K562 (cell line): ENCODE data around the gene CNTD1. TPM values are rescaled to one million over a fixed set of nuclear protein-coding genes. Genes with fewer than 3 reads are reported as not detected.

Source experiments
- ATAC-seq: fragments of 200-7000 bp; cut with Tn5 transposase; 3 replicates; pipeline ENCODE4 v1.9.1; 2020; ENCODE audit warnings: moderate library complexity
- BruUV-seq: library from RNA; stranded (reverse); fragments of 400-500 nt; replicated peaks from 2 replicates; lab custom pipeline; 2021; lab: Mats Ljungman, UMichigan
- CTCF ChIA-PET: fragments of 300-600 bp; formaldehyde crosslinking; extraction: SDS; loops from one replicate; lab custom pipeline; 2021; ENCODE audit warnings: low intra/inter-chr PET ratio; lab: Yijun Ruan, JAX
- POLR2A ChIA-PET: fragments of 300-600, 350-650 bp; sonication (Branson Sonifier 250); formaldehyde crosslinking; extraction: SDS; loops from one replicate; lab custom pipeline; 2021; ENCODE audit warnings: antibody characterized with exemption, inconsistent platforms; lab: Yijun Ruan, JAX
- DNase-seq, 4 experiments: peaks; one replicate each; pipeline versions ENCODE4 v3.0.0 to v3.0.0-alpha.2; 2011 to 2018; ENCODE audit warnings: low spot score in 3 of 4, mixed read lengths in 3 of 4; ENCODE audit errors: extremely low read depth in 1 of 4
- FAIRE-seq: peaks from 2 replicates; lab custom pipeline; 2011; peaks lifted over from hg19 to GRCh38; lab: Jason Lieb, UNC
- H2AFZ ChIP-seq: 2 replicates; pipeline ENCODE4 v1.6.0; 2011; ENCODE audit warnings: low read depth, low read length, control low read depth, inconsistent platforms
- H3K27ac ChIP-seq: fragments of 200-600 bp; 3 replicates; pipeline ENCODE4 v1.8.0; 2011; ENCODE audit warnings: low read depth, mild to moderate bottlenecking, control low read depth, inconsistent platforms, low read length, moderate library complexity, mixed read lengths; ENCODE audit errors: extremely low read depth
- H3K27me3 ChIP-seq, 2 experiments: fragments of 300-600 bp in 1 of 2; 2 replicates in 1 of 2; 3 replicates in 1 of 2; pipeline versions ENCODE4 v1.6.0 to v1.8.0; 2011; ENCODE audit warnings: inconsistent platforms in 2 of 2, low read length in 2 of 2, mild to moderate bottlenecking in 1 of 2, mixed read lengths in 1 of 2, moderate library complexity in 1 of 2; ENCODE audit not compliant: control insufficient read depth in 2 of 2, insufficient read depth in 2 of 2
- H3K36me3 ChIP-seq: fragments of 300-600 bp; 3 replicates; pipeline ENCODE4 v1.8.0; 2011; ENCODE audit warnings: mild to moderate bottlenecking, low read length, inconsistent platforms; ENCODE audit not compliant: control insufficient read depth, insufficient read depth
- H3K4me1 ChIP-seq, 2 experiments: fragments of 200-600 bp in 1 of 2; replicated peaks in 1 of 2; 2 replicates in 1 of 2; 3 replicates in 1 of 2; pipeline versions ENCODE4 v1.5.1 to v1.8.0; 2011; ENCODE audit warnings: inconsistent platforms in 2 of 2, low read length in 2 of 2, mild to moderate bottlenecking in 1 of 2, mixed read lengths in 1 of 2, moderate library complexity in 1 of 2; ENCODE audit not compliant: control insufficient read depth in 2 of 2, insufficient read depth in 2 of 2
- H3K4me2 ChIP-seq: 2 replicates; pipeline ENCODE4 v1.6.1; 2011; ENCODE audit warnings: low read length, control low read depth, inconsistent platforms, mixed read lengths; ENCODE audit not compliant: insufficient read depth
- H3K4me3 ChIP-seq: fragments of 200-600 bp; sonication (generic), shearing (Covaris generic); 2 replicates; pipeline ENCODE4 v1.5.1; 2016; ENCODE audit warnings: control low read depth, inconsistent platforms
- H3K79me2 ChIP-seq: fragments of 200-600 bp; 3 replicates; pipeline ENCODE4 v1.8.0; 2011; ENCODE audit warnings: low read length, inconsistent platforms; ENCODE audit not compliant: control insufficient read depth, insufficient read depth
- H3K9ac ChIP-seq, 2 experiments: 2 replicates each; pipeline versions ENCODE4 v1.6.0 to v1.6.1; 2011; ENCODE audit warnings: low read depth in 2 of 2, low read length in 2 of 2, control low read depth in 1 of 2, inconsistent platforms in 1 of 2, mild to moderate bottlenecking in 1 of 2, mixed read lengths in 1 of 2; ENCODE audit not compliant: insufficient read depth in 1 of 2
- H3K9me1 ChIP-seq: one replicate; pipeline ENCODE4 v1.6.0; 2011; ENCODE audit warnings: inconsistent platforms, mild to moderate bottlenecking, low read length, moderate library complexity; ENCODE audit not compliant: control insufficient read depth, insufficient read depth
- H3K9me3 ChIP-seq: replicated peaks from 2 replicates; pipeline ENCODE4 v1.5.1; 2011; ENCODE audit warnings: low read depth, low read length, inconsistent platforms; ENCODE audit not compliant: control insufficient read depth, insufficient read depth
- H4K20me1 ChIP-seq: replicated peaks from 2 replicates; pipeline ENCODE4 v1.6.1; 2011; ENCODE audit warnings: low read length, inconsistent platforms, mixed read lengths; ENCODE audit not compliant: control insufficient read depth, insufficient read depth
- CEBPB ChIP-seq: fragments of 450-650 bp; IDR thresholded peaks from 2 replicates; pipeline ENCODE4 v1.6.1; 2016; ENCODE audit warnings: missing genetic modification characterization, missing compliant biosample characterization
- ELF1 ChIP-seq: fragments of 200-800 bp; sonication (Bioruptor generic); IDR thresholded peaks from 2 replicates; pipeline ENCODE4 v1.6.1; 2016; ENCODE audit warnings: missing genetic modification characterization, missing compliant biosample characterization
- HDAC6 ChIP-seq: IDR thresholded peaks from 2 replicates; pipeline ENCODE4 v1.6.1; 2012; ENCODE audit warnings: low read depth, mild to moderate bottlenecking, control low read depth, inconsistent platforms, low read length, moderate library complexity
- NFE2 ChIP-seq: IDR thresholded peaks from 2 replicates; pipeline ENCODE4 v1.6.1; 2014; ENCODE audit warnings: antibody characterized with exemption, low read depth
- ZNF609 ChIP-seq: sonication (generic); formaldehyde crosslinking; IDR thresholded peaks from 2 replicates; pipeline ENCODE4 v1.8.1; 2023; ENCODE audit warnings: missing genetic modification reagents, mild to moderate bottlenecking, borderline replicate concordance
- WGBS: fragments of 100-300 bp; shearing (Covaris generic); methylation state at CpG from one replicate; pipeline ENCODE4 v1.1.6; 2016; ENCODE audit warnings: low coverage, mixed read lengths; ENCODE audit not compliant: insufficient coverage; ENCODE audit errors: missing lambda C conversion rate; 5-methylcytosine and 5-hydroxymethylcytosine counted together
- in situ Hi-C: fragments of 300-500 bp; cut with MboI; formaldehyde crosslinking; loops from 4 replicates; pipeline ENCODE4 v1.15.0; 2018; ENCODE audit warnings: inconsistent platforms, mixed read lengths
- intact Hi-C: fragments of 100-400 bp; cut with micrococcal nuclease; formaldehyde crosslinking; loops from 2 replicates; pipeline ENCODE4 v1.14.2; 2022
- polyA plus RNA-seq, 8 experiments: library from polyadenylated mRNA; depleted of rRNA in 4 of 8; stranded (reverse) in 5 of 8; unstranded in 3 of 8; fragments of >200 nt; fragmentation: Nextera tagmentation in 2 of 8; fragmentation: Illumina TruSeq in 1 of 8; extraction: Ambion mirVana in 2 of 8; extraction: Trizol in 1 of 8; gene quantifications; 2 replicates each; pipeline versions ENCODE4 v1.2.1 to v1.2.3, GENCODE V29; 2011 to 2014; ENCODE audit warnings: inconsistent platforms in 1 of 8, missing spikeins in 1 of 8
- total RNA-seq, 7 experiments: library from RNA; depleted of rRNA in 6 of 7; stranded (reverse); fragments of >200 nt in 6 of 7; fragmentation: Illumina TruSeq in 2 of 7; extraction: Trizol in 2 of 7; gene quantifications; 2 replicates each; pipeline versions ENCODE4 v1.2.1 to v1.2.3, GENCODE V29; 2011 to 2021; ENCODE audit warnings: low replicate concordance in 1 of 7
- TF ChIP-seq, protein P1 (sequence below), 2 experiments: fragments of 450-650 bp; formaldehyde crosslinking in 1 of 2; IDR thresholded peaks; 2 replicates each; pipeline versions ENCODE4 v1.4.0 to v1.6.1; 2014 to 2020; ENCODE audit warnings: mild to moderate bottlenecking in 2 of 2, borderline replicate concordance in 1 of 2, low read depth in 1 of 2

Gene CNTD1
- total and polyA plus RNA-seq, 9 of the 15 experiments (the other 6 are each of a cell fraction or from before 2014, with no cell fraction given), result 0.12 to 0.86 (median 0.41) TPM; not detected in 1

DNA sequence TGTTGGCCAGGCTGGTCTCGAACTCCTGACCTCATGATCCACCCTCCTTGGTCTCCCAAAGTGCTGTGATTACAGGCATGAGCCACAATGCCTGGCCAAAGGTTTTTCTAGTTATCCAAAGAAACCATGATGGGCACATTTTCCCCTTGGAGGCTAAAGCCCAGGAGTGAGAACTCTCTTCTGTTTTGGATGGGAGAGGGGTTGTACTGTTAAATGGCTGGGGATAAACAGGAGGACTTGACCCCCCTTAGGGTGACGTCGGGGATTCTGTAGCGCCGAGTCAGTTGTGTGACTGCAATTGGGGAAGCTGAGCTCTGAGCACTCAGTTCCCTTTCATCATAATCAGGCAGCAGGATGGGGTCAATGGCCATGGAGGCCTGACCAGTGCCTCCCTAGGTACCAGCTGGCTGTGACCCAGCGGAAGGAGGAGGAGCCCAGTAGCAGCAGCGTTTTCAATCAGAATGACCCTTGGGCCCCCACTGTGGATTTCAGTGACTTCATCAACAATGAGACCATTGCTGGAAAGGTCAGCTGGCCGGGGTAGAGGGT, 56.5 kb downstream of the CNTD1 start:
- Histone ChIP-seq H3K4me2 (no peak overlapping the region), H3K27me3 (0 out of 5 replicates have a peak, but pooled peaks cover 0 to 9% of the 10 kb centered on the region in 2 experiments), H3K9me1 (no peaks in the 10 kb centered on the region), H3K4me3 (no peak overlapping the region), H3K36me3 (no peaks in the 10 kb centered on the region), H3K9me3 (no peaks in the 10 kb centered on the region), H3K27ac (no peak overlapping the region), H3K4me1 (peaks cover 0 to 3% of the 10 kb centered on the region in 2 experiments; a peak in 1 of 5 replicates), H3K9ac (no peak overlapping the region), H3K79me2 (no peaks in the 10 kb centered on the region), H4K20me1 (no peaks in the 10 kb centered on the region), H2AFZ (no peak overlapping the region)
- in situ Hi-C loops, result no loop called here
- ATAC-seq (no peak), FAIRE-seq (no peak), DNase-seq (no peak)
- ChIA-PET CTCF (no interaction called here), POLR2A (interaction anchor here (1.3 to 1.4 kb wide), 2 partner anchors 9 to 11 kb away, joined by 5 to 6 read pairs; no protein-coding TSS in a partner anchor)
- BruUV-seq, result no TSS peak
- intact Hi-C loops, result no loop called here
- WGBS, result 28% methylated on average over 8 of the region's 8 CpGs
- no peak for TF ChIP-seq ELF1 (tag)
- TF ChIP-seq HDAC6, result no peak
- no peak for TF ChIP-seq NFE2
- TF ChIP-seq, protein P1, sequence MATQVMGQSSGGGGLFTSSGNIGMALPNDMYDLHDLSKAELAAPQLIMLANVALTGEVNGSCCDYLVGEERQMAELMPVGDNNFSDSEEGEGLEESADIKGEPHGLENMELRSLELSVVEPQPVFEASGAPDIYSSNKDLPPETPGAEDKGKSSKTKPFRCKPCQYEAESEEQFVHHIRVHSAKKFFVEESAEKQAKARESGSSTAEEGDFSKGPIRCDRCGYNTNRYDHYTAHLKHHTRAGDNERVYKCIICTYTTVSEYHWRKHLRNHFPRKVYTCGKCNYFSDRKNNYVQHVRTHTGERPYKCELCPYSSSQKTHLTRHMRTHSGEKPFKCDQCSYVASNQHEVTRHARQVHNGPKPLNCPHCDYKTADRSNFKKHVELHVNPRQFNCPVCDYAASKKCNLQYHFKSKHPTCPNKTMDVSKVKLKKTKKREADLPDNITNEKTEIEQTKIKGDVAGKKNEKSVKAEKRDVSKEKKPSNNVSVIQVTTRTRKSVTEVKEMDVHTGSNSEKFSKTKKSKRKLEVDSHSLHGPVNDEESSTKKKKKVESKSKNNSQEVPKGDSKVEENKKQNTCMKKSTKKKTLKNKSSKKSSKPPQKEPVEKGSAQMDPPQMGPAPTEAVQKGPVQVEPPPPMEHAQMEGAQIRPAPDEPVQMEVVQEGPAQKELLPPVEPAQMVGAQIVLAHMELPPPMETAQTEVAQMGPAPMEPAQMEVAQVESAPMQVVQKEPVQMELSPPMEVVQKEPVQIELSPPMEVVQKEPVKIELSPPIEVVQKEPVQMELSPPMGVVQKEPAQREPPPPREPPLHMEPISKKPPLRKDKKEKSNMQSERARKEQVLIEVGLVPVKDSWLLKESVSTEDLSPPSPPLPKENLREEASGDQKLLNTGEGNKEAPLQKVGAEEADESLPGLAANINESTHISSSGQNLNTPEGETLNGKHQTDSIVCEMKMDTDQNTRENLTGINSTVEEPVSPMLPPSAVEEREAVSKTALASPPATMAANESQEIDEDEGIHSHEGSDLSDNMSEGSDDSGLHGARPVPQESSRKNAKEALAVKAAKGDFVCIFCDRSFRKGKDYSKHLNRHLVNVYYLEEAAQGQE (IDR thresholded peaks at IDR 0.05; ENCODE audit: borderline replicate concordance), result no peak
- TF ChIP-seq, protein P1 (CRISPR knock-in tag; IDR thresholded peaks at IDR 0.05; ENCODE audit: low read depth), result no peak
- no peak for TF ChIP-seq ZNF609 (CRISPR knock-in tag)
- no peak for TF ChIP-seq CEBPB (tag)
